H1 (cell line): ENCODE data around the gene CCDC71L. TPM values are rescaled to one million over a fixed set of nuclear protein-coding genes. Genes with fewer than 3 reads are reported as not detected.

Experiments
- BCL11A ChIP-seq, 2 experiments: IDR thresholded peaks; one replicate each; pipeline ENCODE4 v1.6.1; 2011; ENCODE audit warnings: low read depth in 2 of 2, low read length in 2 of 2, mild to moderate bottlenecking in 2 of 2
- GTF2F1 ChIP-seq: IDR thresholded peaks from 2 replicates; pipeline ENCODE4 v1.6.1; 2012; ENCODE audit warnings: low read depth, low read length, improper control_type of control experiment, borderline replicate concordance
- RXRA ChIP-seq: IDR thresholded peaks from 2 replicates; pipeline ENCODE4 v1.6.1; 2011; ENCODE audit warnings: low read depth, mild to moderate bottlenecking, low read length, moderate library complexity; ENCODE audit not compliant: insufficient read depth
- TBP ChIP-seq: IDR thresholded peaks from 2 replicates; pipeline ENCODE4 v1.6.1; 2011; ENCODE audit warnings: low read depth, low read length, improper control_type of control experiment
- polyA plus RNA-seq, 7 experiments: library from polyadenylated mRNA; depleted of rRNA in 3 of 7; stranded (reverse) in 5 of 7; unstranded in 2 of 7; fragments of >200 nt in 5 of 7; fragments of 200-250 nt in 2 of 7; gene quantifications; 1 replicate in 5 of 7; 2 replicates in 1 of 7; 4 replicates in 1 of 7; pipeline versions ENCODE4 v1.2.1 to v1.2.3, GENCODE V29; 2011 to 2013; ENCODE audit warnings: missing spikeins in 2 of 7, mixed read lengths in 2 of 7
- total RNA-seq: library from RNA; stranded (reverse); fragmentation: NEBNext Ultra II Directional; extraction: Animal tissue kit (Norgen Biotek cat#: 25700); gene quantifications from 2 replicates; pipeline ENCODE4 v1.2.1, GENCODE V29; 2021

CCDC71L gene
- total and polyA plus RNA-seq, 2 of the 8 experiments (the other 6 are each of a cell fraction or from before 2014, with no cell fraction given) = 12.5 to 16.7 TPM

GRCh38 chr7:106613279-106613678 is 47.7 kb downstream of the CCDC71L start (continued):
- TF ChIP-seq GTF2F1 = no peak
- no peak for TF ChIP-seq RXRA
- no peak for TF ChIP-seq BCL11A (IDR thresholded peaks at IDR 0.05; ENCODE audit: low read depth in 2 of 2, low read length in 2 of 2)
- TF ChIP-seq TBP = no peak
- TF ChIP-seq, all 59 proteins: peak for 0
